NCI-H748 (cell line): ENCODE data around the gene MYH11.

ENCODE experiments used
- DNase-seq: peaks from one replicate; lab custom pipeline; 2025; ENCODE audit not compliant: unreplicated experiment; lab: John Stamatoyannopoulos, UW

MYH11 gene

DNA sequence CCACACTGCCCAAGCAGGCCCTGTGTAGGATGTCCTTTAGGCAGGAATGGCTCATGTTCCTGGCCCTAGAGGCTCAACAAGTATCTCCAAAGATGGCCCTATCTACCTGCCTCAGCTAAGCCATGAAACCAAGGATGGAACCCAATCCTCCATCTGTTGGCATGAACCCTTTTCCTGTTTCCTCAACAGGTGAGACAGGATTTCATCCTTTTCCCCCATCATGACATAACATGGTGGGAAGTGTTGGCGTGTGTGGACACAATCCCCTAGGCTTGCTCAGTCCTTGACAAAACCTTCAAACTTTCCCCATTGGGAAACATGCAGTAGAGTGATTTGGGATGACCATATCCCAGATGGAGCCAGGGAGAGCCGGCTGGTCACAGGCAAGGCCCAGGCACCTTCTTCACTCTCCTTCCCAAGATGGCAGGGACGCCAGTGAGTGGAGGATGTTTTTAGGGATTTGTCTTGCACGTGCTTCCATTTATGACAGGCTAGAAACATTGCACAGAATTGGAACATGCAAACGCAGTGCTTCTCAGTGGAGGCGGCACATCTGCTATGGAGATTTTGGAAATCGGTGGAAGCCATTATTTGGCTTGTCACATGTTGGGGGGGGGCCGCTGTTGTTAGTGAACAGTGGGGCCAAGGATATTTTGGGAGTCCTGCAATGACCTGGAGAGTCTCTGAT lies 77.0 kb downstream of the MYH11 start:
- no peak for DNase-seq

DNA sequence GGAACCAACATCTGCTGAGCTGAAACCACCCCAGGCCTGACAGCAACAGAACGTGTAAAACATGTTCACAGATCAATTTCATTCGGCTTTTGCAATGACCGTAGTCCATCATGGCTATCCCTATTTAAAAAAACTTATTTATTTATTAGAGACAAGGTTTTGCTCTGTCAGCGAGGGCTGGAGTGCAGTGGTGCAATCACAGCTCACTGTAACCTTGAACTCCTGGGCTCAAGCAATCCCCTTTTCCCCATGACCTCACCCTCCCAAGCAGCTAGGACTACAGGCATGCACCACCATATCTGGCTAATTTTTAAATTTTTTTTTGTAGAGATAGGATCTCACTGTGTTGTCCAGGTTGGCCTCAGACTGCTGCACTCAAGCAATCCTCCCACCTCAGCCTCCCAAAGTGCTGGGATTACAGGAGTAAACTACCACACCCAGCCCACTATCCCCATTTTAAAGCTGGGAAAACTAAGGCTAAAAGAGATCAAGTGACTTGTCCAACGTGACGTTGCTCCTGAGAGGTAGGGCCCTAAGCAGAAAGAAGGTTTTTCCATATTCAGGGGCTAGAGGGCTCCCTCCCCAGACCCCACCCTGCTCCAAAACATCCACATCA lies 77.7 kb downstream of the MYH11 start:
- DNase-seq = no peak

DNA sequence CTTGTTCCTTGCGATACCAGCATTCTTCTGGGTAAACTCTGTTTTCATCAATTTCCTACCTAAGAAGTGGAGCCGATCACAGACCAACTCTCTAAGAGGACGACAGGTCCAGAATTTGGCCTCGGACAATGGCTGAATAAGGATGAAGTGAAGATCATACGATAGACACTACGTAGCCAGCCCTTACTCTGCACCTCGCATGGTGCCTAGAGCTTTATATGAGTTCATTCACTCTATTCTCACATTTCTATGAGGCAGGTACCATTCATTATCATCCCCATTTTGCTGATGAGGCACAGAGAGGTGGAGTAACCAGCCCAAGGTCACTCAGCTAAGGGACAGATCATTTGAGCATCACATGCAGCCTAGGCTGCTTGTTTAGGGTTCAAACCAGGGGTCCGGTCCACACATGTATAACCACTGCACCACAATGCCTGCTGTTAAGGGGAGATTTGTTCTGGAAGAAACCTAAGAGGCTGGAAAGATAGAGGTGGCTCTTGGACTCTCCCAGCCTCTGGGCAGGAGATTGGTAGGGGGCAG lies 78.6 kb downstream of the MYH11 start:
- no peak for DNase-seq

DNA sequence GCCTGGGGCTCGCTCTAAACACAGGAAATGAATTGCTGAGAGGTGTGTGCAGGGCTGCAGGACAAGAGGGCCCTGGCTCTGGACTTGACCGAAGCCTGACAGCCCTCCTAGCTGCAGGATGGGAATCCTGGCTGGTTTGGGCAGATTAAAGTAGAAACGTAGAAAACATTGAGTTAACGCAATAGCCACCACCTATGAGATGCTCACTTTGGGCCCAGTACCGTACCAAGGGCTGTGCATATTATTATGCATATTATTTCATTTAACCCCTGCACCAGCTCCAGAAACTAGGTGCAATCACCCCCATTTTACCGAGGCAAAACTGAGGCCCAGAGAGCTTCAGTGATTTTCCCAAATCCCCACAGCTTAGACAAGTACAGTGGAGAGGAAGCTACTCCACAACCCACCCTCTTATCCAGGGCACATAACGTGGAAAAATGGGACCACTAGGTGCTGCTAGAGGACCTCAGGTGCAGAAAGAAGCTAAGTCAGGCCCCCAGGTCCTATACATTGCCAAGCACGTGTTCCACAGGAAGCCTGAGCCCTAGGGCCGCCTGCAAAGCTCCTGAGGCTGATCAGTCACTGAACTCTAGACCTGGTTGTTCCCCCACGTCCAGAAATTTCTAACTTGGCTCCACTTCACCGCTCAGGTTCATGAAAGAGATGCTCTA lies 79.2 kb downstream of the MYH11 start:
- DNase-seq = peak; percentile 42

DNA sequence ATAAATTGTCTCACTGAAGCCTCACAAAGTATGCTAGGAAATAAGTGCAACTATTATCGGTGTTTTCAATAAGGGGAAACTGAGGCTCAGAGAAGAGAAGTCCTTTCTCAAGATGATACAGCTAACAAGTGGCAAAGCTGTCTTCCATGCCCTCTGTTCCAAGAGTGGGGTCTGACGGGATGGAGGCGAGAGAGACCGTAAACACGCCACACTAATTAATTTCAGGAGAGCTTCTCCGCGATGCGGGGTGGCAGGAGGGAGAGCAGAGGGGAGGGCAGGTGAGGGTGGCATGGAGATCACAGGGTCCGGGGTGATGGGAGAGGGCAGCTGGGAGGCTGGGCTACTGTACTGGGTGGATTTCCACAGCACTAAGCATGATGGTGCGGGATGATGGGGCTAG lies 80.3 kb downstream of the MYH11 start:
- no peak for DNase-seq

DNA sequence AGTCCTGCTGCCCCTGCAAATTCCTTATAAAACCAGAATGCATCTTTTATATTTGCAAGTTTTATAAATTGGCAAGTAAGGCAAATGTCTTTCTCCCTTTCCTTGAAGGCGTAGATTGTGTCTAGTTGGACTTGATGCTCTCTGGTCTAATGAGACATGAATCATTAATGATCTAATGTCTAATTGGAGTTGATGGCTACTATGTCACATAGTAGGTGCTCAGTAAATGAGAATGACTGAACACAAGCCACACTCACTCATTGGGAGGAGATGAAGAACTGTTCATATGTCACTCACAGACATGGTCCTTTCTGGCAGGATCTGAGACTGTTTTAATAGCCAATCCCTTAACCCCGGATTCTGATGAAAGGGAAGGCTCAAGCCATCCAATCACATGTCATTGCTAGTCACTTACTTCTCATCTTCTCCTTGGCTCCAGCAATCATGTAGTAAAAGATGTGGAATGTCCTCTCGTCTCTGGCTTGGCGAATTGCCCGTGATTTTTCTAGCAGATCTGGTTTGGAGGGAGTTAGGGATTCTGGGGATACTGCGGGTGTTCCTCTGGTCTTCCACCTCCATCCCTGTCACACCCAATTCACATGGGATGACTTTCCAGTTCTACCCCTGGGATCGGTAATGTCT lies 81.0 kb downstream of the MYH11 start:
- DNase-seq = no peak

DNA sequence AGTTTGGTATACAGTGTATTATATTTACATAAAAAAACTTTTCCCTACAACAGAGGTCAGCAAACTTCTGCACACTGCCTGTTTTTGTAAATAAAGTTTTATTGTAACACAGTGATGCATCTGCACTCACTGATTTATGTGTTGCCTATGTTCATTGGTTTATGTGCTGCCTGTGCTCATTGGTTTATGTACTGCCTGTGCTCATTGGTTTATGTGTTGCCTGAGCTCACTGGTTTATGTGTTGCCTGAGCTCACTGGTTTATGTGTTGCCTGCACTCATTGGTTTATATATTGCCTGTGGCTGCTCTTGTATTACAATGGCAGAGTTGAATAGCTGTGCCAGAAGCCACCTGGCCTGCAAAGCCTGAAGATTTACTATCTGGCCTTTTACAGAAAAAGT lies 81.6 kb downstream of the MYH11 start:
- peak; percentile 4 for DNase-seq

DNA sequence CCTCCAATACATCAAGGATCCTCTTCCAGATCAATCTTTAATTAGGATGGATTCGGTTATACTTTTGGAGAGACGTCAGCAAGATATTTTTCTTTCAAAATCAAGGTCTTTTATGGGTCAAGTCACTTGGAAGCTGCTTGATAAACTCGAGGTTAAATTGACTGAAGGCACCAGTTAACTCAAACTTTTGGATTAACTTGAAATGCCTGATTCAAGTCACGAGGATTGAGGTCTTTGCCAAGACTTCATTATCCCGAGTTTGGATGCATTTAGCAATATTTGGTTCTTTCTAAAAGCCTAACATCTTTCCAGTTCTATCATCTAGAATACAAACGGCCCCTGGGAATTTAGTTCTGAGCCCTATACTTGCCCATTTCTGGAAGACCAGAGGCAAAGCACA lies 82.9 kb downstream of the MYH11 start:
- no peak for DNase-seq

DNA sequence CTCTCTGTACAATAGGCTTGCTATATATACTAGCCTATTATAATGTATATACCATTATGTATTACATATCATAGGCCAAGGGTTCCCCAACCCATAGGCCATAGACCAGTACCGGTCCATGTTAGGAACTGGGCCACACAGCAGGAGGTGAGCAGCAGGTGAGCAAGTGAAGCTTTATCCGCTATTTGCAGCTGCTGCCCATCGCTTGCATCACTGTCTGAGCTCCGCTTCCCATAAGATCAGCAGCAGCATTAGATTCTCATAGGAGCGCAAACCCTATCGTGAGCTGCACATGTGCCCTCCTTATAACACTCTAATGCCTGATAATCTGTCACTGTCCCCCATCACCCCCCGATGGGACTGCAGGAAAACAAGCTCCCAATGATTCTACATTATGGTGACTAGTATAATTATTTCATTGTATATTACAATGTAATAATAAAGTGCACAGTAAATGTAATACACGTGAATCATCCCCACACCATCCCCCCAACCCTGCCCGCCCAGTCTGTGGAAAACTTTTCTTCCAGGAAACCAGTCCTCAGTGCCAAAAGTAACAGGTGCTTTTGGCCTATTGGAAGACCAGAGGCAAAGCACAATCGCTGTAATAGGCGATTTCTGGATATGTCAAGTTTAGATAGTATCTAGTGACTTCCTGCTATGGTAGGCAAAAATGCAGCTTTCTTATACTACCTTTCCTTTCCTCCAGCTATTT lies 84.1 kb downstream of the MYH11 start:
- DNase-seq = no peak

DNA sequence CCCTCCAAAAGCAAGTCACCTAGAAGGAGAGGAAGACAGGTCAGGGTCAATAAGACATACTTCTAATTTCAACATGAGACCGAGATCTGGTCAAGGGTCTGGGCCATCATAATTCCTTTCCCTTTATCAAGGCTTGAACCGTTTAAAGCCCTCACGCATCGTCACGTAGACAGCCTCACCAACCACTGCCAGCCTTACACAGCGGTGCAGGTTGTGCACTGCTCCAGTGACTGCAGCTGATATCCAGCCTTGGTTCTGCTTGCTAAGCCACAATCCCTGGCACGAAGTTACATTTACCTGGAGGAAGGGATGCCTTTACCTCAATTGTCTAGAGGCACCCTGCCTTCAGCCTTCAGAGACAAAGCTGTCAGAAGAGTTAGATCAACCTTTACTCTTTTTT lies 85.1 kb downstream of the MYH11 start:
- DNase-seq = no peak

DNA sequence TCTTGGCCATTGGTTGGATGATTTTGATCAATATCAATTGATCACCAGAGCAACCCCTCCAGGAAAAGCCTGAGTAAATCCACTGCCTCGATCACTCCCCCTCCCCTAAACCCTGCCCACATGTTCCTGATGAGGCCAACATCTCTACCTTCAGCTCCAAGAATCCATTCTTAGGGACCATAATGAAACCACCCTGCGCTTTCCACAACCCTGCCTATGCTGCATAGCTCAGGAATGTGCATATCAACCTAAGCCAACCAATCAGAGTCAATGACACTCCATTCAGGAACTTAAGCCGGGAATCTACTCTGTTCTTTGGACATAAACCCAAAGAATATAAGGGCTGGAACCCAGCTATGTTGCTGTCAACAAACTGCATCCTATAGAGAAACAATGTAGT lies 86.3 kb downstream of the MYH11 start:
- no peak for DNase-seq

DNA sequence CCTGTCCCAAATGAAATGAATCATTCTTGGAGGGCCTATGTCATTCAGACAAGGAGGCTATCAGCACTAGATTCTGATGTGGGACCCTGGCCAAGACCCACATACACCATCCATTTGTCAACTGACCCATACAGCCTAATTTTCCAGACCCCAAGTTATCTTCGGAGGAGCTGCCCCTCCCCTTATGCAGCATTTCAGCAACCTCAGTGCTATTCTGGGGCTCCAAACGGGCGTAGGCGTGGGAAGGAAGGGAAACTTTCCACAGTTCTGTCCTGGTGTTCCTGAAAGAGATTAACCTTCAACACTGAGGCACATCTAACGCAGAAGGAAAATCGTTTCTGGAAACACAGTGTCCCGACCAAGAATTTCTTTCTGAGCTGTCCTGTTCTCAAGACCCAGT lies 86.7 kb downstream of the MYH11 start:
- DNase-seq = no peak

DNA sequence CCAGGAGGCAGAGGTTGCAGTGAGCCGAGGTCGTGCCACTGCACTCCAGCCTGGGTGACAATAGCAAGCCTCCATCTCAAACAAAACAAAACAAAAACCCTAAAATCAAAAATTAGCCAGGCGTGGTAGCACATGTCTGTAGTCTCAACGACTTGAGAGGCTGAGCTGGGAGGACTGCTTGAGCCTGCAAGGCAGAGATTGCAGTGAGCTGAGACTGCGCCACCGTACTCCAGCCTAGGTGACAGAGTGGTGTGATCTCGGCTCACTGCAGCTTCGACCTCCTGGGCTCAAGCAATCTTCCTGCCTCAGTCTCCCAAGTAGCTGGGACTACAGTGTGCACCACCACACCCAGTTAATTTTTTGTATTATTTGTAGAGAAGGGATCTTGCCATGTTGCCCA lies 87.6 kb downstream of the MYH11 start:
- DNase-seq = no peak

DNA sequence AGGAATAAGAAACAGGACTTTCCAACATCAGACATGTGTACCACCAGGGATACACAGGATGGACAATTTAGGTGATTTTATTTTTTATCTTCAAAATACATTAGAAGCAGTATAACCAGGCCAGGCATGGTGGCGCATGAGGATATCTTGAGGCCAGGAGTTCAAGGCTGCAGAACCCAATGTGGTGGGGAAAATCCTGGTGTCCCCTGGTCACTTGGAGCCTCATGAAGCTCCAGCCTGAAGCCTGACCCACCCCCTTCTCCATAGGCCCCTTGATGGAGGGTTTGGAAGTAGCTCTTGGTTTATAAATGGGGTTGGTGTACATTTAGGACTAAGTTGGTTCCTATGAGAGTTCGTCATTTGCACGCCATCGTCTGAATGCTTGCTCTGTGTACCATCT lies 88.6 kb downstream of the MYH11 start:
- DNase-seq = no peak

DNA sequence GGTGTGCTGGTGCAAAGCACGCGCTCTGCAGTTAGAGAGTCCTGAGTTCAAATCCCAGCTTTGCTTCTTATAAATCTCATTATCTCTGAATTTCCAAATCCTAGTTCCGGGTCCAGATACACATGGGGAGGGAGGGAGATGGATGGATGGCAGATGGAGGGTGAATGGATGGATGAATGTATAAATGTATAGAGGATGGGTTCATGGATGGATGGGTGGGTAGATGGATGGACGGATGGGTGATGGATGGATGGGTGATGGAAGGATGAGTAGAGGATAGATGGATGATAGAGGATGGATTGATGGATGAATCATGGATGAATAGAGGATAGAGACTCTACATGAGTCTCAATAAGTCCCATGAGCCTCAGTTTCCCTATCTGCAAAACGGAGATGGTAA lies 89.9 kb downstream of the MYH11 start:
- no peak for DNase-seq

DNA sequence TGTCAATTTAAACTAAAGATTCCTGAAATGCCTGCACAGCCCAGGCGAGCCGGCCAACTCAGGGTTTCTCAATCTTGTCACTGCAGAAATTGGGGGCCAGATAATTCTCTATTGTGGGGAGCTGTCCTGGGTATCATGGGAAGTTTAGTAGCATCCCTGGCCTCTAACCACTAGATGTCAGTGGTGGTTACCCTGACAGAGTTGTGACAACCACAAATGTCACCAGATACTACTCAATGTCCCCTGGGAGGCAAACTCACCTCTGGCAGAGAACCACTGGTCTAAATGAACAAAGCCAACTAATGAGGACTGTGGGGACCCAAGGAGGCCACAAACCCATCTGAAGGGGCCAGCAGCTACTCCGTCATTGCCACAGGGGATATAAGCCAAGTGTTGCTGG lies 90.9 kb downstream of the MYH11 start:
- peak; percentile 30 for DNase-seq

DNA sequence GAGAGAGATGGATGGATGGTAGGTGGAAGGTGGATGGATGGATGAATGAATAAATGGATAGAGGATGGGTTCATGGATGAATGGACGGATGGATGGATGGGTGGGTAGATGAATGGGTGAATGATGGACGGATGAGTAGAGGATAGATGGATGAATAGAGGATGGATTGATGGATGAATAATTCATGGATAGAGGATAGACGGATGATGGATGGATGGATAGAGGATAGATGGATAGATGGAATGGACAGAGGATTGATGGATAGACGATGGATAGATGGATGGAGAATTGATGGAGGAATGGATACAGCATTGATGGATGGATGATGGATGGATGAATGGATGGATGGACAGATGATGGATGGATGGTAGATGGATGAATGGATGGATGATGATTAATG lies 91.7 kb downstream of the MYH11 start:
- no peak for DNase-seq

DNA sequence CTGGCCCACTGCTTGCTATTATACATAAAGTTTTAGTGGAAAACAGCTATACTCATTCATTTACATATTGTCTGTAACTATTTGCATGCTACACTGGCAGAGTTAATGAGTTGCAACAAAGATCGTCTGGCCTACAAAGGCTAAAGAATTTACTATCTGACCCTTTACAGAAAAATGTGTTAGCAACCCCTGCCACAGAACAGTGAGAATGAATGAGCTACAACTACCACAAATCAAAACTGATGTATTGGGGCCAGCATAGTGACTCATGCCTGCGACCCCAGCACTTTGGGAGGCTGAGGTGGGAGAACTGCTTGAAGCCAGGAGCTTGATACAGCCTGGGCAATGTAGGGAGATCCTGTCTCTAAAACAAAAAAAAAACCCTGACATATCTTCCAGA lies 92.7 kb downstream of the MYH11 start:
- DNase-seq = no peak

DNA sequence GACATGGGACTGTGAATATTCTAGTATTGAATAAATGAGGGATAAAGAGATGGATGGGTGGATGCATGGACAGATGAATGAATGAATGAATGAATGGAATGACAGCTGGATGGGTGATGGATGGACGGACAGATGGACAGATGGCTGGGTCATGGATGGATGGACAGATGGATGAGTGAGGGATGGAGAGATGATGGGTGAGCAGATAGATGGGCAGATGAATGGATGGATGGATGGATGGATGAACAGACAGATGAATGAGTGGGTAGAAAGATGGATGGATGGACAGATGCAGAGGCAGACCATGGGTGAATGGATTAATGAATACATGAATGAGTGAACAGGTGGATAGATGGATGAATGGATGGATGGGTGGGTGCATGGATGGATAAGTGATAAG lies 96.7 kb downstream of the MYH11 start:
- DNase-seq = no peak

DNA sequence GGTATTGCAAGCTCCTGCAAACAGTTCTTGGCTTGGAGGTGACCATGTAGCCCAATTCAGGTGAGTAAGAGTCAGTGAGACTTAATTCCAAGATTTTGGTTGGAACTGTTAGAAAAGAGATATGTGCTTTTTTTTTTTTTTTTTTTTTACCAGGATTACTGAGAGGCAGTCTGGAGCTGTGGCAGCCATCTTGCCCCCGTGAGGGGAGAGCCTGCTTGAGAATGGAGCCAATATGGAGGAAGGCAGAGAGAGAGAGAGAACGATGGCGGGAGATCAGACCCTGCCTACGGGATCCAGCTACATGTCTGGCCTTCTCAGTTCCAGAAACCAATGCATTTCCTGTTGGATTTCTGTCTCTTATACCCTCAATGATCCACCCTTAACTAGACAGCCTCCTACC lies 97.8 kb downstream of the MYH11 start:
- no peak for DNase-seq

DNA sequence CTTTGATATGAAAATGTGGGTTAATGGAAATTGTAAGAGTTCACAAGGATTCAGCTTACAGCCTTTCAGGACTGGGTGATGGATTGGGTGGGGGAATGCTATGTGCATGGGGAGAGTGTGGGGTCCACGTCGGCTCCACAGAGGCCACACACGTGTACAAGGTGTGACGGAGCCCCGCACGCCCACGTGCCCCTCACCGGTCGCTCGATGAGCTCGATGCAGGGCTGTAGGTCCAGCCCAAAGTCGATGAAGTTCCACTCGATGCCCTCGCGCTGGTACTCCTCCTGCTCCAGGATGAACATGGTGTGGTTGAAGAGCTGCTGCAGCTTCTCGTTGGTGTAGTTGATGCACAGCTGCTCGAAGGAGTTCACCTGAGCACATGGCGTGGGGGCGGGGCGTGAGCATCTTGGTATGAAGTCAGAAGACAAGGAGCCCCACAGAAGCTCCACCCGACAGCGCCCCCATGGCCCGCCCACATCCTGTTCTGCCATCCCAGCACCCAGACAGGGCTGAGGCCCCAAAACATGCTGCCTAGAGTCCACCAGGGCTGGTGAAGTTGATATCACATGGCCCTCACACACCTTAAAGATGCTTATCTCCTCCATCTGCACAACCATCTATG lies 99.1 kb downstream of the MYH11 start:
- no peak for DNase-seq
